Measurements from ENCODE around the gene HLA-DOA. TPM values are rescaled to one million over a fixed set of nuclear protein-coding genes. Genes with fewer than 3 reads are reported as not detected.
A peak's percentile ranks its signal among the peaks of the same experiment; 100 is the strongest.

HLA-DOA gene
- total and polyA plus RNA-seq, 2 of the 8 experiments (the other 6 are each of a cell fraction or from before 2014, with no cell fraction given): 23.7 to 89.0 TPM

GRCh38 chr6:32975886-32976285 lies 33.5 kb downstream of the HLA-DOA start:
- peaks cover 17% of the 10 kb centered on the region for H3K23me2 ChIP-seq (ENCODE audit: low read depth, low read length)
- TF ChIP-seq, protein P1, sequence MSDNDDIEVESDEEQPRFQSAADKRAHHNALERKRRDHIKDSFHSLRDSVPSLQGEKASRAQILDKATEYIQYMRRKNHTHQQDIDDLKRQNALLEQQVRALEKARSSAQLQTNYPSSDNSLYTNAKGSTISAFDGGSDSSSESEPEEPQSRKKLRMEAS (IDR thresholded peaks at IDR 0.05): no peak
- TF ChIP-seq RNF2 (IDR thresholded peaks at IDR 0.05; ENCODE audit: borderline replicate concordance, low read depth, low read length, missing control alignments, poor library complexity, severe bottlenecking): no peak
- TF ChIP-seq SIX5 (IDR thresholded peaks at IDR 0.05; ENCODE audit: low read depth, low read length): no peak
- peak in 1 of 2 experiments; percentile 53; a peak in 2 of 3 replicates for TF ChIP-seq POLR2A (IDR thresholded peaks at IDR 0.05; ENCODE audit: control extremely low read depth in 1 of 2, low read depth in 2 of 2, low read length in 2 of 2)
- no peak for TF ChIP-seq SIRT6 (IDR thresholded peaks at IDR 0.05; ENCODE audit: low read length)
- TF ChIP-seq ATF2 (IDR thresholded peaks at IDR 0.05; ENCODE audit: low read length): no peak
- no peak for TF ChIP-seq CEBPB (IDR thresholded peaks at IDR 0.05; ENCODE audit: low read depth, low read length)
- peaks cover 62 to 89% (median 75%) of the 10 kb centered on the region in 4 experiments for H3K36me3 ChIP-seq (ENCODE audit: control insufficient read depth in 2 of 4, insufficient read depth in 4 of 4, low read length in 3 of 4)
- no peak overlapping the region for H2BK12ac ChIP-seq (ENCODE audit: low read depth, low read length)
- H2BK5ac ChIP-seq (ENCODE audit: low read depth, low read length): no peak overlapping the region
- no peak overlapping the region for H2BK120ac ChIP-seq (replicated peaks; ENCODE audit: low read depth, low read length)
- peak overlapping the region in 1 of 2 experiments; percentile 28; a peak in 1 of 4 replicates for H3K4me2 ChIP-seq (ENCODE audit: insufficient read depth in 1 of 2, low read depth in 2 of 2, low read length in 2 of 2)
- CTCF ChIA-PET (ENCODE audit: partially characterized antibody): interaction anchor here (0.6 to 14.6 kb wide), 6 partner anchors 7 to 656 kb away, joined by 3 to 110 read pairs (median 3); partner anchors contain the start of gene HLA-DMA
- no peak overlapping the region for H3K23ac ChIP-seq (ENCODE audit: insufficient read length)
- H3K14ac ChIP-seq (ENCODE audit: insufficient read length): no peak overlapping the region
- no peak overlapping the region for H3K9ac ChIP-seq (replicated peaks in 1 of 4; ENCODE audit: extremely low read depth in 1 of 4, low read depth in 3 of 4, low read length in 3 of 4)
- WGBS, 2 experiments (ENCODE audit: extremely low coverage in 1 of 2, insufficient coverage in 1 of 2, insufficient read length in 1 of 2, insufficient replicate concordance in 2 of 2, low coverage in 1 of 2, low lambda C conversion rate in 2 of 2, missing lambda C conversion rate in 1 of 2): 89% methylated on average over 2 of the region's 2 CpGs; no CpG with 5 or more reads in 1 of the 2 experiments
- no peak overlapping the region for H2AK5ac ChIP-seq (ENCODE audit: low read depth, low read length)
- no peak overlapping the region for H4K5ac ChIP-seq (ENCODE audit: insufficient read length, low read depth, low read length)
- FAIRE-seq (no peak), DNase-seq (ENCODE audit: low read depth in 1 of 2, low spot score in 2 of 2) (no peak)
- no peak overlapping the region for H2BK20ac ChIP-seq (ENCODE audit: low read length)
- H4K91ac ChIP-seq (replicated peaks; ENCODE audit: insufficient read length, low read length): no peak overlapping the region
- H3K18ac ChIP-seq (ENCODE audit: extremely low read depth, low read length): no peak overlapping the region
- H3K56ac ChIP-seq (replicated peaks; ENCODE audit: insufficient read length, low read depth, low read length): no peak overlapping the region
- no peak overlapping the region for H3K4ac ChIP-seq (replicated peaks; ENCODE audit: insufficient read length, low read depth, low read length)
- peaks cover 11% of the 10 kb centered on the region for H3K79me1 ChIP-seq (ENCODE audit: low read depth, low read length)
- peaks cover 44 to 80% of the 10 kb centered on the region in 2 experiments for H3K79me2 ChIP-seq (ENCODE audit: control insufficient read depth in 1 of 2, insufficient read depth in 2 of 2, low read length in 2 of 2)
- H2AFZ ChIP-seq (ENCODE audit: low read length): no peak overlapping the region
- no peaks in the 10 kb centered on the region for H3K27me3 ChIP-seq (replicated peaks in 1 of 4; ENCODE audit: control insufficient read depth in 3 of 4, extremely low read depth in 1 of 4, insufficient read depth in 3 of 4, low read length in 3 of 4)
- peaks cover 67% of the 10 kb centered on the region in 2 experiments for H4K20me1 ChIP-seq (replicated peaks in 1 of 2; ENCODE audit: control insufficient read depth in 1 of 2, insufficient read depth in 2 of 2, low read length in 2 of 2)
- peaks cover 0 to 11% (median 6%) of the 10 kb centered on the region in 4 experiments; a peak in 5 of 7 replicates for H3K4me1 ChIP-seq (replicated peaks in 1 of 4; ENCODE audit: control insufficient read depth in 3 of 4, insufficient read depth in 4 of 4, low read length in 3 of 4)
- no peak overlapping the region for H4K8ac ChIP-seq (ENCODE audit: extremely low read depth, insufficient read depth, low read length)
- POLR2A ChIA-PET (ENCODE audit: partially characterized antibody): interaction anchor here (1.2 to 33.3 kb wide), 5 partner anchors 4 to 105 kb away, joined by 3 to 1158 read pairs (median 117); partner anchors contain the start of genes BRD2 and HLA-DMA
- H3K27ac ChIP-seq (ENCODE audit: low read depth, low read length): no peak overlapping the region
- H2BK15ac ChIP-seq (ENCODE audit: low read length): no peak overlapping the region
- no peaks in the 10 kb centered on the region; a peak in 2 of 4 replicates for H3K9me3 ChIP-seq (ENCODE audit: insufficient read depth in 2 of 2, low read depth in 1 of 2, low read length in 1 of 2)
- H3K4me3 ChIP-seq (ENCODE audit: extremely low read depth in 1 of 4, insufficient read depth in 2 of 4, low read depth in 3 of 4, low read length in 4 of 4): peak overlapping the region in 3 of 4 experiments; percentile 11 to 97 (median 90); a peak in 2 of 8 replicates

Data from H1 (cell line).